Thyroid gland (tissue), 4 donors: ENCODE results near the gene IFNL2. TPM values are rescaled to one million over a fixed set of nuclear protein-coding genes. Genes with fewer than 3 reads are reported as not detected.
"Not testable (repeated sequence)": the region's sequence is repeated elsewhere in the genome, so short reads cannot be mapped to it uniquely, and the experiment has no call there.

Experiments used
- DNase-seq, 2 donors: peaks; one replicate each; pipeline ENCODE4 v3.0.0-alpha.2; 2019
- H3K27ac ChIP-seq, 3 donors: fragments of 200-600 bp; sonication (generic); 1 replicate in 2 of 3; 2 replicates in 1 of 3; pipeline ENCODE4 v1.5.1; 2016 to 2019; ENCODE audit warnings: mild to moderate bottlenecking in 1 of 3, moderate library complexity in 1 of 3
- H3K27me3 ChIP-seq: fragments of 200-600 bp; sonication (generic); one replicate; pipeline ENCODE4 v1.5.1; 2019
- H3K36me3 ChIP-seq, 2 donors: fragments of 200-600 bp; sonication (generic); one replicate each; pipeline ENCODE4 v1.5.1; 2016 to 2019
- H3K4me1 ChIP-seq, 2 donors: fragments of 200-600 bp; sonication (generic); one replicate each; pipeline ENCODE4 v1.5.1; 2017 to 2019
- H3K4me3 ChIP-seq, 3 donors: fragments of 200-600 bp; sonication (generic); replicated peaks in 1 of 3; 1 replicate in 2 of 3; 2 replicates in 1 of 3; pipeline ENCODE4 v1.5.1; 2016; ENCODE audit warnings: mild to moderate bottlenecking in 1 of 3
- H3K9me3 ChIP-seq: fragments of 200-600 bp; sonication (generic); one replicate; pipeline ENCODE4 v1.5.1; 2017
- CTCF ChIP-seq, 6 experiments: fragments of 200-600 bp in 3 of 6; fragments of 450-650 bp in 3 of 6; sonication (generic) in 3 of 6; IDR thresholded peaks; one replicate each; pipeline ENCODE4 v1.5.1; 2016 to 2019; ENCODE audit warnings: antibody characterized with exemption in 6 of 6, mild to moderate bottlenecking in 2 of 6, inconsistent platforms in 1 of 6, moderate library complexity in 1 of 6
- POLR2A ChIP-seq, 2 donors: fragments of 450-650 bp; IDR thresholded peaks; one replicate each; pipeline ENCODE4 v1.6.1; 2017; ENCODE audit warnings: antibody characterized with exemption in 2 of 2, mild to moderate bottlenecking in 2 of 2, moderate library complexity in 1 of 2
- WGBS, 2 donors: methylation state at CpG; one replicate each; pipeline ENCODE4 v1.1.5; 2017; 5-methylcytosine and 5-hydroxymethylcytosine counted together
- intact Hi-C: fragments of 100-400 bp; cut with DNase I; formaldehyde crosslinking; loops from one replicate; pipeline ENCODE4 v1.15.1; 2023
- total RNA-seq, 4 donors: library from RNA; depleted of rRNA; stranded (reverse); fragments of >200 nt; gene quantifications; one replicate each; pipeline ENCODE4 v1.2.3, GENCODE V29; 2016

IFNL2 gene
- total RNA-seq, 4 donors from 2014 or later = not detected

- TF ChIP-seq POLR2A (IDR thresholded peaks at IDR 0.05) = no peak
- TF ChIP-seq CTCF (IDR thresholded peaks at IDR 0.05) = no peak
- Histone ChIP-seq H3K9me3 (no peaks in the 10 kb centered on the region), H3K27ac (no peak overlapping the region), H3K36me3 (no peaks in the 10 kb centered on the region), H3K4me3 (no peak overlapping the region), H3K4me1 (no peaks in the 10 kb centered on the region), H3K27me3 (no peaks in the 10 kb centered on the region)
- intact Hi-C loops = no loop called here
- 70 to 79% methylated on average over 11 to 12 of the region's 12 CpGs for WGBS, 2 donors
- no peak for DNase-seq
Observed at GRCh38 chr19:39236527-39236926, 31.7 kb upstream of the IFNL2 start.

- H3K36me3 ChIP-seq = no peaks in the 10 kb centered on the region
- intact Hi-C loops = no loop called here
- H3K4me1 ChIP-seq = no peaks in the 10 kb centered on the region
- TF ChIP-seq CTCF (IDR thresholded peaks at IDR 0.05) = no peak
- no peak for TF ChIP-seq POLR2A (IDR thresholded peaks at IDR 0.05)
- DNase-seq = peak; percentile 50 to 65
- 44 to 53% methylated on average over 18 to 22 of the region's 22 CpGs for WGBS, 2 donors
- no peak overlapping the region for H3K4me3 ChIP-seq
- H3K27me3 ChIP-seq = no peaks in the 10 kb centered on the region
- H3K27ac ChIP-seq = no peak overlapping the region
- H3K9me3 ChIP-seq = no peaks in the 10 kb centered on the region
Observed at GRCh38 chr19:39237200-39238184, 30.7 kb upstream of the IFNL2 start.

- H3K36me3 ChIP-seq = no peaks in the 10 kb centered on the region
- TF ChIP-seq CTCF (IDR thresholded peaks at IDR 0.05) = no peak
- TF ChIP-seq POLR2A (IDR thresholded peaks at IDR 0.05) = no peak
- intact Hi-C loops = no loop called here
- WGBS, 2 donors = 79 to 88% methylated on average over 6 of the region's 6 CpGs
- no peak for DNase-seq
- no peak overlapping the region for H3K4me3 ChIP-seq
- no peak overlapping the region for H3K27ac ChIP-seq
- no peaks in the 10 kb centered on the region for H3K27me3 ChIP-seq
- H3K4me1 ChIP-seq = no peaks in the 10 kb centered on the region
- no peaks in the 10 kb centered on the region for H3K9me3 ChIP-seq
Observed at GRCh38 chr19:39238209-39238608, 30.0 kb upstream of the IFNL2 start.

GRCh38 chr19:39238944-39239343 is 29.3 kb upstream of the IFNL2 start:
- TF ChIP-seq CTCF (IDR thresholded peaks at IDR 0.05) = no peak
- TF ChIP-seq POLR2A (IDR thresholded peaks at IDR 0.05) = no peak
- WGBS, 2 donors = 84 to 89% methylated on average over 6 of the region's 6 CpGs
- no peaks in the 10 kb centered on the region for H3K9me3 ChIP-seq
- H3K4me1 ChIP-seq = no peaks in the 10 kb centered on the region
- intact Hi-C loops = no loop called here
- no peak overlapping the region for H3K4me3 ChIP-seq
- no peak for DNase-seq
- H3K27me3 ChIP-seq = no peaks in the 10 kb centered on the region
- no peaks in the 10 kb centered on the region for H3K36me3 ChIP-seq
- H3K27ac ChIP-seq = no peak overlapping the region

GRCh38 chr19:39240421-39240820 is 27.8 kb upstream of the IFNL2 start:
- 83 to 92% methylated on average over 5 to 7 of the region's 7 CpGs for WGBS, 2 donors
- Histone ChIP-seq H3K4me3 (no peak overlapping the region), H3K27me3 (no peaks in the 10 kb centered on the region), H3K36me3 (no peaks in the 10 kb centered on the region), H3K27ac (no peak overlapping the region), H3K4me1 (no peaks in the 10 kb centered on the region), H3K9me3 (no peaks in the 10 kb centered on the region)
- intact Hi-C loops = no loop called here
- DNase-seq = no peak
- TF ChIP-seq CTCF (IDR thresholded peaks at IDR 0.05) (no peak), POLR2A (IDR thresholded peaks at IDR 0.05) (no peak)

- WGBS, 2 donors = 65 to 75% methylated on average over 2 to 11 of the region's 13 CpGs
- DNase-seq, intact Hi-C loops: not testable (repeated sequence)
Observed at GRCh38 chr19:39243741-39244140, 24.5 kb upstream of the IFNL2 start.

GRCh38 chr19:39244410-39245100 is 23.6 kb upstream of the IFNL2 start, which contains the start of gene IFNL3:
TSS of gene IFNL3 (minus strand) at chr19:39245006. CDS start at chr19:39244967, 39 bp downstream.
- DNase-seq, H3K4me3 ChIP-seq, H3K27ac ChIP-seq, intact Hi-C loops, H3K36me3 ChIP-seq, H3K9me3 ChIP-seq, H3K27me3 ChIP-seq: not testable (repeated sequence)
- 73 to 79% methylated on average over 4 of the region's 12 CpGs for WGBS, 2 donors
- H3K4me1 ChIP-seq = peaks cover 9 to 10% of the 10 kb centered on the region in 2 donors

More at GRCh38 chr19:39243741-39244140, 24.5 kb upstream of the IFNL2 start:
- H3K4me3 ChIP-seq, H3K36me3 ChIP-seq, H3K9me3 ChIP-seq, H3K27ac ChIP-seq, H3K27me3 ChIP-seq: not testable (repeated sequence)
- peaks cover 9 to 10% of the 10 kb centered on the region in 2 donors for H3K4me1 ChIP-seq
